Hepatocyte (in vitro differentiated cells): ENCODE results near the gene SRP14.

ENCODE experiments used
- CTCF ChIP-seq: fragments of 200-600 bp; sonication (generic); IDR thresholded peaks from 2 replicates; pipeline ENCODE4 v1.5.1; 2016; ENCODE audit warnings: antibody characterized with exemption, mild to moderate bottlenecking; ENCODE audit not compliant: poor library complexity
- EZH2 ChIP-seq: fragments of 200-600 bp; sonication (generic); IDR thresholded peaks from 2 replicates; pipeline ENCODE4 v1.6.1; 2016; ENCODE audit warnings: antibody characterized with exemption, mild to moderate bottlenecking, borderline replicate concordance
- EZH2phosphoT487 ChIP-seq: fragments of 200-600 bp; sonication (generic); IDR thresholded peaks from one replicate; pipeline ENCODE4 v1.6.1; 2018; ENCODE audit warnings: antibody characterized with exemption, mild to moderate bottlenecking, low read depth, moderate library complexity; ENCODE audit not compliant: unreplicated experiment, severe bottlenecking

- TF ChIP-seq EZH2 (no peak), CTCF (no peak), EZH2phosphoT487 (no peak)
These were observed 10.8 kb downstream of the SRP14 start for GRCh38 chr15:40028193-40028592.
